B cell (primary cell): ENCODE results near the gene LGALS7. TPM values are rescaled to one million over a fixed set of nuclear protein-coding genes. Genes with fewer than 3 reads are reported as not detected.

Experiments
- ATAC-seq: fragments of 200-7000 bp; cut with Tn5 transposase; one replicate; pipeline ENCODE4 v1.10.0; 2021; ENCODE audit warnings: low read depth, mild to moderate bottlenecking, moderate number of reproducible peaks, moderate library complexity
- CTCF ChIA-PET: fragments of 350-600 bp; sonication (Branson Sonifier 250); formaldehyde crosslinking; loops from one replicate; lab custom pipeline; 2021; ENCODE audit warnings: antibody characterized with exemption, inconsistent platforms; lab: Charles Lee
- POLR2A ChIA-PET: fragments of 350-600 bp; sonication (Branson Sonifier 250); formaldehyde crosslinking; loops from one replicate; lab custom pipeline; 2021; ENCODE audit warnings: antibody characterized with exemption; lab: Charles Lee
- DNase-seq: peaks from one replicate; pipeline ENCODE4 v3.0.0; 2013
- H2AFZ ChIP-seq: 2 replicates; pipeline ENCODE4 v1.6.1; 2012; ENCODE audit warnings: mild to moderate bottlenecking, low read depth, low read length; ENCODE audit not compliant: insufficient read depth, poor library complexity, severe bottlenecking
- H3K27ac ChIP-seq, 2 donors: 1 replicate in 1 of 2; 2 replicates in 1 of 2; pipeline ENCODE4 v1.5.1; 2012 to 2013; ENCODE audit warnings: low read length in 2 of 2, mild to moderate bottlenecking in 2 of 2, moderate library complexity in 1 of 2
- H3K27me3 ChIP-seq, 4 experiments: fragments of 200-600 bp in 1 of 4; sonication (generic) in 1 of 4; replicated peaks in 1 of 4; 1 replicate in 2 of 4; 2 replicates in 2 of 4; pipeline versions ENCODE4 v1.6.1 to v1.7.0; 2013 to 2016; ENCODE audit warnings: low read length in 3 of 4, mild to moderate bottlenecking in 2 of 4, mixed read lengths in 1 of 4, moderate library complexity in 1 of 4; ENCODE audit not compliant: insufficient read depth in 4 of 4, control insufficient read depth in 3 of 4; ENCODE audit errors: control extremely low read depth in 1 of 4
- H3K36me3 ChIP-seq, 2 experiments: replicated peaks in 1 of 2; 1 replicate in 1 of 2; 2 replicates in 1 of 2; pipeline versions ENCODE4 v1.6.1 to v1.7.1; 2013; ENCODE audit warnings: low read length in 1 of 2; ENCODE audit not compliant: insufficient read depth in 2 of 2, control insufficient read depth in 1 of 2; ENCODE audit errors: control extremely low read depth in 1 of 2, extremely low read depth in 1 of 2
- H3K4me1 ChIP-seq, 2 donors: fragments of 200-600 bp in 1 of 2; sonication (generic) in 1 of 2; 1 replicate in 1 of 2; 2 replicates in 1 of 2; pipeline versions ENCODE4 v1.5.1 to v1.6.1; 2013 to 2017; ENCODE audit warnings: low read length in 2 of 2; ENCODE audit not compliant: control insufficient read depth in 2 of 2, insufficient read depth in 2 of 2
- H3K4me2 ChIP-seq: replicated peaks from 2 replicates; pipeline ENCODE3; 2012; ENCODE audit warnings: mild to moderate bottlenecking, low read depth, low read length; ENCODE audit not compliant: poor library complexity, severe bottlenecking
- H3K4me3 ChIP-seq, 5 experiments: fragments of 200-600 bp in 1 of 5; sonication (generic) in 1 of 5; 1 replicate in 3 of 5; 2 replicates in 2 of 5; pipeline versions ENCODE4 v1.5.1 to v1.7.0; 2011 to 2016; ENCODE audit warnings: low read length in 4 of 5, mild to moderate bottlenecking in 4 of 5, low read depth in 2 of 5, control low read depth in 1 of 5, moderate library complexity in 1 of 5; ENCODE audit not compliant: insufficient read depth in 1 of 5; ENCODE audit errors: control extremely low read depth in 1 of 5, extremely low read depth in 1 of 5
- H3K79me2 ChIP-seq: fragments of 200-600 bp; sonication (generic); one replicate; pipeline ENCODE4 v1.6.0; 2016; ENCODE audit warnings: low read length; ENCODE audit not compliant: control insufficient read depth, insufficient read depth
- H3K9ac ChIP-seq: fragments of 200-600 bp; sonication (generic); 2 replicates; pipeline ENCODE4 v1.6.1; 2017; ENCODE audit warnings: mild to moderate bottlenecking, low read length, moderate library complexity
- H3K9me3 ChIP-seq, 3 donors: one replicate each; pipeline versions ENCODE4 v1.6.1 to v1.7.1; 2013; ENCODE audit warnings: low read length in 2 of 3; ENCODE audit not compliant: control insufficient read depth in 2 of 3, insufficient read depth in 1 of 3; ENCODE audit errors: control extremely low read depth in 1 of 3
- H4K20me1 ChIP-seq: 2 replicates; pipeline ENCODE4 v1.6.0; 2012; ENCODE audit warnings: mild to moderate bottlenecking, low read length; ENCODE audit not compliant: insufficient read depth, control insufficient read depth, poor library complexity, severe bottlenecking
- H3K27ac Mint-ChIP-seq: one replicate; pipeline ENCODE4 v1.8.0; 2021; ENCODE audit warnings: mixed read lengths
- H3K27me3 Mint-ChIP-seq: one replicate; pipeline ENCODE4 v1.8.0; 2021; ENCODE audit warnings: mixed read lengths
- H3K4me1 Mint-ChIP-seq: one replicate; pipeline ENCODE4 v1.8.0; 2021; ENCODE audit warnings: mixed read lengths
- H3K4me3 Mint-ChIP-seq: one replicate; pipeline ENCODE4 v1.8.0; 2021; ENCODE audit warnings: mixed read lengths
- H3K9me3 Mint-ChIP-seq: one replicate; pipeline ENCODE4 v1.8.0; 2022; ENCODE audit warnings: mixed read lengths; ENCODE audit not compliant: insufficient read depth
- EZH2 ChIP-seq: IDR thresholded peaks from 2 replicates; pipeline ENCODE4 v1.6.1; 2012; ENCODE audit warnings: borderline replicate concordance, low read depth, mild to moderate bottlenecking, moderate library complexity, low read length; ENCODE audit not compliant: insufficient read depth, poor library complexity, severe bottlenecking
- WGBS: methylation state at CpG from one replicate; pipeline ENCODE4 v1.1.5; 2013; ENCODE audit warnings: missing lambda C conversion rate; ENCODE audit not compliant: insufficient coverage; 5-methylcytosine and 5-hydroxymethylcytosine counted together
- intact Hi-C: fragments of 100-400 bp; cut with micrococcal nuclease; formaldehyde crosslinking; loops from one replicate; pipeline ENCODE4 v1.10.0; 2022
- polyA plus RNA-seq: library from polyadenylated mRNA; depleted of rRNA; stranded (reverse); fragments of >200 nt; gene quantifications from 2 replicates; pipeline ENCODE4 v1.2.3, GENCODE V29; 2012
- total RNA-seq, 2 donors: library from RNA; stranded (reverse); fragments of 120-200 nt in 1 of 2; gene quantifications; 1 replicate in 1 of 2; 2 replicates in 1 of 2; pipeline versions ENCODE4 v1.2.3 to v1.2.4, GENCODE V29; 2013 to 2022
- TF ChIP-seq, protein P1 (sequence below): fragments of 200-600 bp; IDR thresholded peaks from one replicate; pipeline ENCODE4 v1.8.0; 2022; ENCODE audit warnings: antibody characterized with exemption, mild to moderate bottlenecking

The LGALS7 gene
- total and polyA plus RNA-seq, 2 donors (not counting 1 experiment from before 2014, with no cell fraction given), result not detected

DNA sequence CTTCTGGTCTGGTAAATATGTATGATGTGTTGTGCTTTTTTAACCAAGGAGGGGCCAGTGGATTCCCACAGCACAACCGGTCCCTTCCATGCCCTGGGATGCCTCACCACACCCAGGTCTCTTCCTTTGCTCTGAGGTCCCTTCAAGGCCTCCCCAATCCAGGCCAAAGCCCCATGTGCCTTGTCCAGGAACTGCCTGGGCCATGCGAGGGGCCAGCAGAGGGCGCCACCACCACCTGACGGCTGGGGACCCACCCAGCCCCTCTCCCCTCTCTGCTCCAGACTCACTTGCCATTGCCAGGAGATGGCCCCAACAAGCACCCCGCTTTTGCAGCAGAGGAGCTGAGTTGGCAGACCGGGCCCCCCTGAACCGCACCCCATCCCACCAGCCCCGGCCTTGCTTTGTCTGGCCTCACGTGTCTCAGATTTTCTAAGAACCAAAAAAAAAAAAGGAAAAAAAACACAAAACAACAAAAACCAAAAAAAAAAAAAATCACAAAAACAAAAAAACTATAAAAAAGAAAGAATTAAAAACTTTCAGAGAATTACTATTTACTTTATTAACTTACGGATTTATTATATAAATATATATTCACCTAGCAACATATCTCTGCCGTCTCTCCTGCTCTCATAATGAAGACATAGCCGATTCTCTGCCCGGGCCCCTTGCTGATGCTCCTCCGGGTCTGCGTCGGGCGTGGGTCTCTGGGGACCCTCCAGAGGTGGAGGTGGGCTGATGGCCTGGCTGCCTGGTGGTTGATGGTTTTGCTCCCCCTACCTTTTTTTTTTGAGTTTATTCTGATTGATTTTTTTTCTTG is 43.5 kb downstream of the LGALS7 start:
- TF ChIP-seq, protein P1, sequence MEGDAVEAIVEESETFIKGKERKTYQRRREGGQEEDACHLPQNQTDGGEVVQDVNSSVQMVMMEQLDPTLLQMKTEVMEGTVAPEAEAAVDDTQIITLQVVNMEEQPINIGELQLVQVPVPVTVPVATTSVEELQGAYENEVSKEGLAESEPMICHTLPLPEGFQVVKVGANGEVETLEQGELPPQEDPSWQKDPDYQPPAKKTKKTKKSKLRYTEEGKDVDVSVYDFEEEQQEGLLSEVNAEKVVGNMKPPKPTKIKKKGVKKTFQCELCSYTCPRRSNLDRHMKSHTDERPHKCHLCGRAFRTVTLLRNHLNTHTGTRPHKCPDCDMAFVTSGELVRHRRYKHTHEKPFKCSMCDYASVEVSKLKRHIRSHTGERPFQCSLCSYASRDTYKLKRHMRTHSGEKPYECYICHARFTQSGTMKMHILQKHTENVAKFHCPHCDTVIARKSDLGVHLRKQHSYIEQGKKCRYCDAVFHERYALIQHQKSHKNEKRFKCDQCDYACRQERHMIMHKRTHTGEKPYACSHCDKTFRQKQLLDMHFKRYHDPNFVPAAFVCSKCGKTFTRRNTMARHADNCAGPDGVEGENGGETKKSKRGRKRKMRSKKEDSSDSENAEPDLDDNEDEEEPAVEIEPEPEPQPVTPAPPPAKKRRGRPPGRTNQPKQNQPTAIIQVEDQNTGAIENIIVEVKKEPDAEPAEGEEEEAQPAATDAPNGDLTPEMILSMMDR, result peak; percentile 85
- TF ChIP-seq EZH2, result no peak

More for the DNA sequence above, 43.5 kb downstream of the LGALS7 start:
- Histone ChIP-seq H3K79me2 (peaks cover 6% of the 10 kb centered on the region), H3K4me3 (no peak overlapping the region), H2AFZ (no peak overlapping the region), H3K27me3 (no peaks in the 10 kb centered on the region), H3K9me3 (no peaks in the 10 kb centered on the region), H3K4me2 (no peak overlapping the region), H4K20me1 (no peaks in the 10 kb centered on the region), H3K27ac (no peak overlapping the region), H3K4me1 (peaks cover 16 to 23% of the 10 kb centered on the region in 2 donors), H3K36me3 (peaks cover 0 to 39% of the 10 kb centered on the region in 2 experiments), H3K9ac (no peak overlapping the region)
- ATAC-seq, result peak; percentile 68
- CTCF ChIA-PET, result interaction anchor here (0.6 to 7.3 kb wide), 7 partner anchors 10 to 203 kb away, joined by 3 to 36 read pairs (median 4); partner anchors contain the start of genes ECH1, MRPS12 and SARS2
- intact Hi-C loops, result loop anchor here (1.0 to 10.0 kb wide), 7 partner anchors 37 to 328 kb away; partner anchors contain the start of genes ACTN4, ECH1, FAM98C and MRPS12
- H3K4me3 Mint-ChIP-seq, result no peak overlapping the region
- peak overlapping the region; percentile 39 for H3K27ac Mint-ChIP-seq
- H3K27me3 Mint-ChIP-seq, result no peaks in the 10 kb centered on the region
- POLR2A ChIA-PET, result no interaction called here
- peaks cover 23% of the 10 kb centered on the region for H3K4me1 Mint-ChIP-seq
- 63% methylated on average over 7 of the region's 17 CpGs for whole genome bisulfite sequencing
- DNase-seq, result peak; percentile 84
- H3K9me3 Mint-ChIP-seq, result no peaks in the 10 kb centered on the region
